Prostate gland (tissue), 2 donors: Measurements from ENCODE around the gene FHDC1. TPM values are rescaled to one million over a fixed set of nuclear protein-coding genes. Genes with fewer than 3 reads are reported as not detected.
A peak's percentile ranks its signal among the peaks of the same experiment; 100 is the strongest.

Source experiments
- DNase-seq: peaks from one replicate; pipeline ENCODE4 v3.0.0-alpha.2; 2019; ENCODE audit warnings: low spot score
- H3K27ac ChIP-seq, 2 donors: fragments of 200-600 bp; sonication (generic); 2 replicates each; pipeline ENCODE4 v1.5.1; 2017 to 2019
- H3K27me3 ChIP-seq: fragments of 200-600 bp; sonication (generic); replicated peaks from 2 replicates; pipeline ENCODE4 v1.5.1; 2019; ENCODE audit not compliant: insufficient read depth
- H3K36me3 ChIP-seq, 2 donors: fragments of 200-600 bp; sonication (generic); 1 replicate in 1 of 2; 2 replicates in 1 of 2; pipeline versions ENCODE4 v1.5.1 to v1.8.1; 2017 to 2019
- H3K4me1 ChIP-seq: fragments of 200-600 bp; sonication (generic); replicated peaks from 2 replicates; pipeline ENCODE4 v1.5.1; 2019
- H3K4me3 ChIP-seq, 2 donors: fragments of 200-600 bp; sonication (generic); 2 replicates each; pipeline ENCODE4 v1.5.1; 2017 to 2019
- H3K9me3 ChIP-seq: fragments of 200-600 bp; sonication (generic); 2 replicates; pipeline ENCODE4 v1.5.1; 2017
- CTCF ChIP-seq, 4 experiments: fragments of 200-600 bp in 2 of 4; fragments of 450-650 bp in 2 of 4; sonication (generic) in 2 of 4; IDR thresholded peaks; 1 replicate in 3 of 4; 2 replicates in 1 of 4; pipeline ENCODE4 v1.5.1; 2016 to 2019; ENCODE audit warnings: antibody characterized with exemption in 4 of 4, mild to moderate bottlenecking in 2 of 4, moderate library complexity in 2 of 4
- POLR2A ChIP-seq: fragments of 450-650 bp; IDR thresholded peaks from one replicate; pipeline ENCODE4 v1.6.1; 2016; ENCODE audit warnings: antibody characterized with exemption, mild to moderate bottlenecking
- POLR2AphosphoS5 ChIP-seq: sonication (generic); formaldehyde crosslinking; IDR thresholded peaks from one replicate; pipeline ENCODE4 v1.6.1; 2017; ENCODE audit warnings: antibody characterized with exemption
- WGBS: methylation state at CpG from one replicate; pipeline ENCODE4 v1.1.5; 2018; 5-methylcytosine and 5-hydroxymethylcytosine counted together
- intact Hi-C: fragments of 100-400 bp; cut with DNase I; formaldehyde crosslinking; loops from one replicate; pipeline ENCODE4 v1.14.2; 2022
- total RNA-seq, 2 donors: library from RNA; depleted of rRNA; stranded (reverse); fragments of >200 nt; gene quantifications; one replicate each; pipeline ENCODE4 v1.1.0, GENCODE V29; 2016

FHDC1 gene
- total RNA-seq, 2 donors from 2014 or later, result 11.0 to 15.3 TPM

- no peak for DNase-seq
- H3K36me3 ChIP-seq, result no peaks in the 10 kb centered on the region
- H3K27me3 ChIP-seq, result no peaks in the 10 kb centered on the region
- intact Hi-C loops, result no loop called here
- H3K27ac ChIP-seq, result no peak overlapping the region
- H3K9me3 ChIP-seq, result no peaks in the 10 kb centered on the region
- TF ChIP-seq CTCF (IDR thresholded peaks at IDR 0.05) (no peak), POLR2AphosphoS5 (no peak), POLR2A (no peak)
- H3K4me3 ChIP-seq, result no peak overlapping the region
- no peaks in the 10 kb centered on the region for H3K4me1 ChIP-seq
- 93% methylated on average over 9 of the region's 9 CpGs for WGBS
Observed at GRCh38 chr4:153019906-153020305, 83.8 kb downstream of the FHDC1 start.

GRCh38 chr4:153020457-153020856 is 84.3 kb downstream of the FHDC1 start:
- intact Hi-C loops, result no loop called here
- no peak for TF ChIP-seq POLR2A
- TF ChIP-seq CTCF (IDR thresholded peaks at IDR 0.05), result no peak
- no peak for TF ChIP-seq POLR2AphosphoS5
- H3K9me3 ChIP-seq, result no peaks in the 10 kb centered on the region
- DNase-seq, result no peak
- WGBS, result 97% methylated on average over 7 of the region's 7 CpGs
- H3K36me3 ChIP-seq, result no peaks in the 10 kb centered on the region
- H3K4me3 ChIP-seq, result no peak overlapping the region
- no peaks in the 10 kb centered on the region for H3K27me3 ChIP-seq
- no peaks in the 10 kb centered on the region for H3K4me1 ChIP-seq
- H3K27ac ChIP-seq, result no peak overlapping the region

- Histone ChIP-seq H3K4me1 (no peaks in the 10 kb centered on the region), H3K4me3 (no peak overlapping the region), H3K36me3 (no peaks in the 10 kb centered on the region), H3K27ac (peak overlapping the region in 1 of 2 donors; percentile 60), H3K9me3 (no peaks in the 10 kb centered on the region), H3K27me3 (no peaks in the 10 kb centered on the region)
- WGBS, result 90% methylated on average over 8 of the region's 8 CpGs
- intact Hi-C loops, result no loop called here
- DNase-seq, result no peak
- TF ChIP-seq POLR2AphosphoS5, result no peak
Observed at GRCh38 chr4:153021276-153021675, 85.2 kb downstream of the FHDC1 start.

- Histone ChIP-seq H3K4me1 (no peaks in the 10 kb centered on the region), H3K4me3 (no peak overlapping the region), H3K27me3 (no peaks in the 10 kb centered on the region), H3K36me3 (no peaks in the 10 kb centered on the region), H3K9me3 (no peaks in the 10 kb centered on the region), H3K27ac (peak overlapping the region in 1 of 2 donors; percentile 60)
- WGBS, result 53% methylated on average over 12 of the region's 12 CpGs
- no peak for TF ChIP-seq POLR2A
- TF ChIP-seq CTCF (IDR thresholded peaks at IDR 0.05), result no peak
- peak; percentile 60 for TF ChIP-seq POLR2AphosphoS5
- intact Hi-C loops, result no loop called here
- peak; percentile 68 for DNase-seq
Observed at GRCh38 chr4:153022241-153022715, 86.2 kb downstream of the FHDC1 start.

GRCh38 chr4:153023139-153023538 is 87.0 kb downstream of the FHDC1 start:
- no peak overlapping the region for H3K4me3 ChIP-seq
- TF ChIP-seq POLR2A (no peak), POLR2AphosphoS5 (no peak), CTCF (IDR thresholded peaks at IDR 0.05) (no peak)
- peak overlapping the region in 1 of 2 donors; percentile 60 for H3K27ac ChIP-seq
- WGBS, result 65% methylated on average over 3 of the region's 3 CpGs
- no peaks in the 10 kb centered on the region for H3K9me3 ChIP-seq
- no peaks in the 10 kb centered on the region for H3K4me1 ChIP-seq
- intact Hi-C loops, result no loop called here
- DNase-seq, result no peak
- H3K36me3 ChIP-seq, result no peaks in the 10 kb centered on the region
- no peaks in the 10 kb centered on the region for H3K27me3 ChIP-seq
